ENCODE data around the gene GPR150. TPM values are rescaled to one million over a fixed set of nuclear protein-coding genes. Genes with fewer than 3 reads are reported as not detected.

The GPR150 gene
- total RNA-seq, 3 donors from 2014 or later (not counting 1 experiment from before 2014, with no cell fraction given) = 0.63 to 0.97 (median 0.89) TPM

- no peak for DNase-seq
- no peaks in the 10 kb centered on the region for H3K36me3 ChIP-seq (ENCODE audit: control insufficient read depth, insufficient read depth, low read length)
- WGBS (ENCODE audit: insufficient coverage) = 92% methylated on average over 3 of the region's 3 CpGs
- H3K27me3 Mint-ChIP-seq (ENCODE audit: low read depth in 2 of 2) = no peaks in the 10 kb centered on the region
- H3K9me3 Mint-ChIP-seq = peaks cover 2 to 6% of the 10 kb centered on the region in 2 donors
- no peaks in the 10 kb centered on the region for H3K27me3 ChIP-seq (ENCODE audit: control insufficient read depth, insufficient read depth, low read length)
- no peaks in the 10 kb centered on the region for H3K4me1 ChIP-seq (ENCODE audit: control insufficient read depth, insufficient read depth, low read length)
- no peaks in the 10 kb centered on the region for H3K9me3 ChIP-seq (ENCODE audit: control insufficient read depth, insufficient read depth, low read length)
- H3K36me3 Mint-ChIP-seq = peaks cover 11% of the 10 kb centered on the region
- no peak overlapping the region for H3K27ac ChIP-seq (ENCODE audit: low read length)
- H3K4me3 Mint-ChIP-seq = no peak overlapping the region
- no peak overlapping the region for H3K4me3 ChIP-seq (ENCODE audit: low read length)
- no peak for ATAC-seq
- no peak overlapping the region for H3K27ac Mint-ChIP-seq
- no peak for TF ChIP-seq CTCF (IDR thresholded peaks at IDR 0.05)
- no peaks in the 10 kb centered on the region for H3K4me1 Mint-ChIP-seq
- intact Hi-C loops (cut with micrococcal nuclease) = no loop called here
Observed at GRCh38 chr5:95609711-95610110, 10.2 kb upstream of the GPR150 start.

- H3K36me3 ChIP-seq (ENCODE audit: control insufficient read depth, insufficient read depth, low read length) = no peaks in the 10 kb centered on the region
- Mint-ChIP-seq H3K4me1 (no peaks in the 10 kb centered on the region), H3K27ac (no peak overlapping the region), H3K4me3 (no peak overlapping the region), H3K27me3 (ENCODE audit: low read depth in 2 of 2) (no peaks in the 10 kb centered on the region), H3K9me3 (peaks cover 2 to 6% of the 10 kb centered on the region in 2 donors), H3K36me3 (peaks cover 11% of the 10 kb centered on the region)
- H3K9me3 ChIP-seq (ENCODE audit: control insufficient read depth, insufficient read depth, low read length) = no peaks in the 10 kb centered on the region
- no peak for TF ChIP-seq CTCF (IDR thresholded peaks at IDR 0.05)
- 88% methylated on average over 6 of the region's 7 CpGs for WGBS (ENCODE audit: insufficient coverage)
- DNase-seq = no peak
- intact Hi-C loops (cut with micrococcal nuclease) = no loop called here
- H3K27me3 ChIP-seq (ENCODE audit: control insufficient read depth, insufficient read depth, low read length) = no peaks in the 10 kb centered on the region
- no peaks in the 10 kb centered on the region for H3K4me1 ChIP-seq (ENCODE audit: control insufficient read depth, insufficient read depth, low read length)
- ATAC-seq = no peak
- no peak overlapping the region for H3K27ac ChIP-seq (ENCODE audit: low read length)
- no peak overlapping the region for H3K4me3 ChIP-seq (ENCODE audit: low read length)
Observed at GRCh38 chr5:95610546-95610945, 9.3 kb upstream of the GPR150 start.

- Histone ChIP-seq H3K9me3 (ENCODE audit: control insufficient read depth, insufficient read depth, low read length) (no peaks in the 10 kb centered on the region), H3K27me3 (ENCODE audit: control insufficient read depth, insufficient read depth, low read length) (no peaks in the 10 kb centered on the region), H3K36me3 (ENCODE audit: control insufficient read depth, insufficient read depth, low read length) (no peaks in the 10 kb centered on the region), H3K4me1 (ENCODE audit: control insufficient read depth, insufficient read depth, low read length) (no peaks in the 10 kb centered on the region), H3K27ac (ENCODE audit: low read length) (no peak overlapping the region), H3K4me3 (ENCODE audit: low read length) (no peak overlapping the region)
- DNase-seq = no peak
- intact Hi-C loops (cut with micrococcal nuclease) = no loop called here
- Mint-ChIP-seq H3K27me3 (ENCODE audit: low read depth in 2 of 2) (no peaks in the 10 kb centered on the region), H3K27ac (no peak overlapping the region), H3K36me3 (peaks cover 11% of the 10 kb centered on the region), H3K9me3 (peaks cover 2 to 6% of the 10 kb centered on the region in 2 donors), H3K4me1 (no peaks in the 10 kb centered on the region), H3K4me3 (no peak overlapping the region)
- ATAC-seq = no peak
- WGBS (ENCODE audit: insufficient coverage) = 100% methylated on average over 1 of the region's 3 CpGs
- no peak for TF ChIP-seq CTCF (IDR thresholded peaks at IDR 0.05)
Observed at GRCh38 chr5:95611396-95611795, 8.5 kb upstream of the GPR150 start.

GRCh38 chr5:95613514-95613913 lies 6.4 kb upstream of the GPR150 start:
- no peak for TF ChIP-seq CTCF (IDR thresholded peaks at IDR 0.05)
- ATAC-seq = no peak
- Mint-ChIP-seq H3K36me3 (peaks cover 11% of the 10 kb centered on the region), H3K9me3 (peaks cover 2 to 6% of the 10 kb centered on the region in 2 donors), H3K4me1 (peaks cover under 1 to 4% of the 10 kb centered on the region in 2 donors), H3K27ac (no peak overlapping the region), H3K4me3 (no peak overlapping the region), H3K27me3 (ENCODE audit: low read depth in 2 of 2) (no peaks in the 10 kb centered on the region)
- H3K4me3 ChIP-seq (ENCODE audit: low read length) = no peak overlapping the region
- intact Hi-C loops (cut with micrococcal nuclease) = no loop called here
- H3K27ac ChIP-seq (ENCODE audit: low read length) = no peak overlapping the region
- DNase-seq = no peak
- no peaks in the 10 kb centered on the region for H3K27me3 ChIP-seq (ENCODE audit: control insufficient read depth, insufficient read depth, low read length)
- no peaks in the 10 kb centered on the region for H3K4me1 ChIP-seq (ENCODE audit: control insufficient read depth, insufficient read depth, low read length)
- no peaks in the 10 kb centered on the region for H3K36me3 ChIP-seq (ENCODE audit: control insufficient read depth, insufficient read depth, low read length)
- 100% methylated on average over 1 of the region's 1 CpG for WGBS (ENCODE audit: insufficient coverage)
- no peaks in the 10 kb centered on the region for H3K9me3 ChIP-seq (ENCODE audit: control insufficient read depth, insufficient read depth, low read length)
